Right lobe of liver (tissue), 4 donors: ENCODE data around the gene CDKL1.

Experiments
- CTCF ChIP-seq, 4 donors: fragments of 200-600 bp in 3 of 4; fragments of 450-650 bp in 1 of 4; IDR thresholded peaks; one replicate each; pipeline versions ENCODE4 v1.5.1 to v1.8.0; 2016 to 2022; ENCODE audit warnings: antibody characterized with exemption in 4 of 4, mild to moderate bottlenecking in 2 of 4
- POLR2A ChIP-seq: fragments of 450-650 bp; IDR thresholded peaks from one replicate; pipeline ENCODE4 v1.6.1; 2017; ENCODE audit warnings: antibody characterized with exemption, mild to moderate bottlenecking
- donor health status: DM: no; HTN: no; CAD: no.
- donor health status: DM: no; HTN: no; CAD: no.
- donor health status: DM: no; HTN: yes; CAD: no.

- TF ChIP-seq CTCF (IDR thresholded peaks at IDR 0.05): no peak
- TF ChIP-seq POLR2A: no peak
Measured at GRCh38 chr14:50357753-50358395, 38.8 kb downstream of the CDKL1 start.
